IMR-90 (cell line): ENCODE data around the gene MCF2L. TPM values are rescaled to one million over a fixed set of nuclear protein-coding genes. Genes with fewer than 3 reads are reported as not detected.

Experiments used
- ATAC-seq: fragments of 200-7000 bp; cut with Tn5 transposase; 2 replicates; pipeline ENCODE4 v1.9.1; 2020; ENCODE audit warnings: low read depth, mild to moderate bottlenecking, moderate library complexity
- BruUV-seq: library from RNA; stranded (reverse); fragments of 400-500 nt; replicated peaks from 2 replicates; lab custom pipeline; 2021; lab: Mats Ljungman, UMichigan
- CTCF ChIA-PET: fragments of 300-600 bp; formaldehyde crosslinking; extraction: SDS; loops from one replicate; lab custom pipeline; 2021; ENCODE audit warnings: antibody characterized with exemption; lab: Yijun Ruan, JAX
- POLR2A ChIA-PET: fragments of 300-600 bp; sonication (Branson Sonifier 250); formaldehyde crosslinking; loops from one replicate; lab custom pipeline; 2022; ENCODE audit warnings: antibody characterized with exemption; ENCODE audit not compliant: unreplicated experiment; lab: Charles Lee
- DNase-seq: peaks from one replicate; pipeline ENCODE4 v3.0.0; 2013
- H2AFZ ChIP-seq: replicated peaks from 2 replicates; pipeline ENCODE3; 2013; ENCODE audit warnings: low read length, mild to moderate bottlenecking; ENCODE audit not compliant: poor library complexity
- H2AK5ac ChIP-seq: 2 replicates; pipeline ENCODE4 v1.6.1; 2013; ENCODE audit warnings: low read depth, low read length, inconsistent platforms
- H2AK9ac ChIP-seq: replicated peaks from 2 replicates; pipeline ENCODE3; 2013; ENCODE audit warnings: mild to moderate bottlenecking, low read depth, low read length, moderate library complexity; ENCODE audit not compliant: poor library complexity
- H2BK120ac ChIP-seq: 2 replicates; pipeline ENCODE4 v1.6.1; 2013; ENCODE audit warnings: low read depth, low read length, inconsistent platforms
- H2BK15ac ChIP-seq: 3 replicates; pipeline ENCODE4 v1.6.1; 2013; ENCODE audit warnings: low read depth, low read length, inconsistent platforms
- H2BK20ac ChIP-seq: 2 replicates; pipeline ENCODE4 v1.6.1; 2013; ENCODE audit warnings: low read depth, mild to moderate bottlenecking, inconsistent platforms, low read length, moderate library complexity
- H2BK5ac ChIP-seq: 2 replicates; pipeline ENCODE4 v1.6.1; 2013; ENCODE audit warnings: mild to moderate bottlenecking, low read depth, low read length, inconsistent platforms; ENCODE audit not compliant: poor library complexity, severe bottlenecking
- H3K14ac ChIP-seq: replicated peaks from 2 replicates; pipeline ENCODE4 v1.6.1; 2013; ENCODE audit warnings: low read depth, low read length, inconsistent platforms
- H3K18ac ChIP-seq: 2 replicates; pipeline ENCODE4 v1.6.1; 2013; ENCODE audit warnings: low read depth, low read length, control low read depth
- H3K23ac ChIP-seq: 2 replicates; pipeline ENCODE4 v1.6.1; 2013; ENCODE audit warnings: low read depth, low read length, inconsistent platforms
- H3K27ac ChIP-seq: 2 replicates; pipeline ENCODE4 v1.5.1; 2013; ENCODE audit warnings: mild to moderate bottlenecking, control low read depth, low read length; ENCODE audit not compliant: insufficient read depth
- H3K27me3 ChIP-seq: 2 replicates; pipeline ENCODE4 v1.6.1; 2013; ENCODE audit warnings: low read length; ENCODE audit not compliant: control insufficient read depth, insufficient read depth
- H3K36me3 ChIP-seq: 2 replicates; pipeline ENCODE4 v1.6.1; 2013; ENCODE audit warnings: low read length, mixed read lengths; ENCODE audit not compliant: control insufficient read depth, insufficient read depth
- H3K4ac ChIP-seq: 2 replicates; pipeline ENCODE4 v1.6.1; 2013; ENCODE audit warnings: low read depth, low read length, inconsistent platforms
- H3K4me1 ChIP-seq: 2 replicates; pipeline ENCODE4 v1.6.1; 2013; ENCODE audit warnings: low read length, mixed read lengths; ENCODE audit not compliant: control insufficient read depth, insufficient read depth
- H3K4me2 ChIP-seq: 2 replicates; pipeline ENCODE4 v1.6.1; 2013; ENCODE audit warnings: low read depth, mild to moderate bottlenecking, control low read depth, low read length, moderate library complexity
- H3K4me3 ChIP-seq: 2 replicates; pipeline ENCODE4 v1.5.1; 2013; ENCODE audit warnings: low read depth, mild to moderate bottlenecking, control low read depth, low read length, moderate library complexity; ENCODE audit not compliant: insufficient read depth
- H3K56ac ChIP-seq: 2 replicates; pipeline ENCODE4 v1.6.1; 2013; ENCODE audit warnings: low read length, inconsistent platforms; ENCODE audit not compliant: insufficient read depth; ENCODE audit errors: extremely low read depth
- H3K79me1 ChIP-seq, 2 experiments: 2 replicates each; pipeline ENCODE4 v1.6.1; 2013; ENCODE audit warnings: low read length in 2 of 2, inconsistent platforms in 1 of 2, low read depth in 1 of 2
- H3K9ac ChIP-seq: 2 replicates; pipeline ENCODE4 v1.6.1; 2013; ENCODE audit warnings: low read depth, low read length, control low read depth
- H3K9me1 ChIP-seq: 2 replicates; pipeline ENCODE4 v1.6.1; 2013; ENCODE audit warnings: low read length, inconsistent platforms; ENCODE audit not compliant: insufficient read depth
- H3K9me3 ChIP-seq: 2 replicates; pipeline ENCODE4 v1.6.1; 2013; ENCODE audit warnings: low read length; ENCODE audit not compliant: control insufficient read depth, insufficient read depth
- H4K20me1 ChIP-seq: 2 replicates; pipeline ENCODE4 v1.6.1; 2013; ENCODE audit warnings: low read length, inconsistent platforms; ENCODE audit not compliant: insufficient read depth
- H4K5ac ChIP-seq: 2 replicates; pipeline ENCODE4 v1.6.1; 2013; ENCODE audit warnings: mild to moderate bottlenecking, low read depth, low read length, control low read depth
- H4K8ac ChIP-seq, 2 experiments: 2 replicates each; pipeline ENCODE4 v1.6.1; 2013; ENCODE audit warnings: low read depth in 2 of 2, low read length in 2 of 2, control low read depth in 1 of 2, inconsistent platforms in 1 of 2
- H4K91ac ChIP-seq: 2 replicates; pipeline ENCODE4 v1.6.1; 2013; ENCODE audit warnings: low read depth, low read length, inconsistent platforms; ENCODE audit not compliant: insufficient read depth
- BHLHE40 ChIP-seq: fragments of 150-350 bp; IDR thresholded peaks from 2 replicates; pipeline ENCODE4 v1.6.1; 2016; ENCODE audit warnings: mild to moderate bottlenecking, low read depth, low read length
- CTCF ChIP-seq: conservative IDR thresholded peaks from 2 replicates; pipeline ENCODE4 v1.5.1; 2012; ENCODE audit warnings: mild to moderate bottlenecking, low read depth, low read length, improper control_type of control experiment
- ELK1 ChIP-seq: fragments of 150-350 bp; IDR thresholded peaks from 2 replicates; pipeline ENCODE4 v1.6.1; 2016; ENCODE audit warnings: low read depth, mild to moderate bottlenecking, low read length, moderate library complexity, borderline replicate concordance
- MXI1 ChIP-seq: IDR thresholded peaks from 2 replicates; pipeline ENCODE4 v1.6.1; 2012; ENCODE audit warnings: low read depth, mild to moderate bottlenecking, low read length, moderate library complexity, borderline replicate concordance
- NFE2L2 ChIP-seq: fragments of 150-350 bp; IDR thresholded peaks from 2 replicates; pipeline ENCODE4 v1.6.1; 2016; ENCODE audit warnings: low read depth, mild to moderate bottlenecking, low read length
- POLR2A ChIP-seq: IDR thresholded peaks from 2 replicates; pipeline ENCODE4 v1.6.1; 2012; ENCODE audit warnings: mild to moderate bottlenecking, low read depth, low read length
- RCOR1 ChIP-seq: IDR thresholded peaks from 2 replicates; pipeline ENCODE4 v1.6.1; 2012; ENCODE audit warnings: mild to moderate bottlenecking, low read length, improper control_type of control experiment; ENCODE audit not compliant: insufficient replicate concordance
- RFX5 ChIP-seq: IDR thresholded peaks from 2 replicates; pipeline ENCODE4 v1.8.0; 2012; ENCODE audit warnings: low read depth, mild to moderate bottlenecking, low read length, moderate library complexity
- SMC3 ChIP-seq: fragments of 150-350 bp; IDR thresholded peaks from 2 replicates; pipeline ENCODE4 v1.6.1; 2016; ENCODE audit warnings: low read depth, mild to moderate bottlenecking, antibody characterized with exemption, low read length, moderate library complexity
- WGBS, 2 experiments: methylation state at CpG; one replicate each; pipeline versions ENCODE4 v1.1.5 to v1.1.7; 2013; ENCODE audit warnings: missing lambda C conversion rate in 2 of 2; ENCODE audit not compliant: insufficient read length in 1 of 2; ENCODE audit errors: extremely low coverage in 2 of 2; 5-methylcytosine and 5-hydroxymethylcytosine counted together
- dilution Hi-C: fragments of 300-500 bp; cut with HindIII; formaldehyde crosslinking; loops from one replicate; pipeline ENCODE4 v1.14.3; 2018; ENCODE audit warnings: low sequenced_read_pairs; ENCODE audit not compliant: unreplicated experiment
- in situ Hi-C: fragments of 300-500 bp; cut with MboI; formaldehyde crosslinking; loops from 3 replicates; pipeline ENCODE4 v1.14.3; 2019; ENCODE audit warnings: low sequenced_read_pairs, inconsistent platforms, mixed read lengths
- intact Hi-C: fragments of 100-400 bp; cut with micrococcal nuclease; formaldehyde crosslinking; loops from 2 replicates; pipeline ENCODE4 v1.10.0; 2022
- polyA plus RNA-seq, 3 experiments: library from polyadenylated mRNA; depleted of rRNA; stranded (reverse); fragments of >200 nt; gene quantifications; 2 replicates each; pipeline ENCODE4 v1.2.3, GENCODE V29; 2012; ENCODE audit warnings: low replicate concordance in 1 of 3
- total RNA-seq: library from RNA; depleted of rRNA; stranded (reverse); fragments of >200 nt; gene quantifications from 2 replicates; pipeline ENCODE4 v1.2.3, GENCODE V29; 2012

Gene MCF2L
- total and polyA plus RNA-seq, 2 of the 4 experiments (the other 2 are of a cell fraction) = 0.18 TPM; not detected in 1

GRCh38 chr13:113093580-113094409 lies 124.8 kb downstream of the MCF2L start:
- H3K56ac ChIP-seq = no peak overlapping the region
- H2BK5ac ChIP-seq = no peak overlapping the region
- no peak overlapping the region for H2AK5ac ChIP-seq
- H3K36me3 ChIP-seq = no peaks in the 10 kb centered on the region
- no peak overlapping the region for H2AK9ac ChIP-seq
- H3K4me3 ChIP-seq = no peak overlapping the region
- TF ChIP-seq BHLHE40 (no peak), RCOR1 (no peak), ELK1 (no peak), RFX5 (no peak), POLR2A (no peak), CTCF (no peak), SMC3 (no peak), MXI1 (no peak), NFE2L2 (no peak)
- H3K9me1 ChIP-seq = no peaks in the 10 kb centered on the region
- no peak overlapping the region for H3K4me2 ChIP-seq
- peaks cover 41% of the 10 kb centered on the region for H3K27me3 ChIP-seq
- H3K9me3 ChIP-seq = no peaks in the 10 kb centered on the region
- H3K4me1 ChIP-seq = 0 out of 2 replicates have a peak, but pooled peaks cover 4% of the 10 kb centered on the region
- no peak overlapping the region for H2BK120ac ChIP-seq
- H4K8ac ChIP-seq = no peak overlapping the region
- H3K4ac ChIP-seq = no peak overlapping the region
- H3K14ac ChIP-seq = no peak overlapping the region
- H2BK20ac ChIP-seq = no peak overlapping the region
- H4K91ac ChIP-seq = no peak overlapping the region
- intact Hi-C loops = no loop called here
- H3K23ac ChIP-seq = no peak overlapping the region
- H2AFZ ChIP-seq = no peak overlapping the region
- no peak overlapping the region for H2BK15ac ChIP-seq
- no peak overlapping the region for H3K18ac ChIP-seq
- POLR2A ChIA-PET = no interaction called here
- no peak overlapping the region for H3K27ac ChIP-seq
- no TSS peak for BruUV-seq
- H3K9ac ChIP-seq = no peak overlapping the region
- CTCF ChIA-PET = no interaction called here
- H4K5ac ChIP-seq = no peak overlapping the region
- no peak for ATAC-seq
- H3K79me1 ChIP-seq = no peaks in the 10 kb centered on the region
- H4K20me1 ChIP-seq = no peaks in the 10 kb centered on the region
- no peak for DNase-seq
- in situ Hi-C loops = no loop called here
- dilution Hi-C loops = no loop called here
- WGBS, 2 experiments = 77% methylated on average over 10 of the region's 29 CpGs; no CpG with 5 or more reads in 1 of the 2 experiments
